SU-DHL-6 (cell line): ENCODE measurements around the gene NDUFC2.

Experiments
- EZH2phosphoT487 ChIP-seq: fragments of 200-600 bp; sonication (generic), shearing (Covaris generic); conservative IDR thresholded peaks from 2 replicates; pipeline ENCODE4 v1.6.1; 2018; ENCODE audit warnings: mild to moderate bottlenecking, antibody characterized with exemption, low read length, moderate library complexity, mixed read lengths
- TF ChIP-seq, protein P1 (sequence below): fragments of 200-600 bp; sonication (generic); IDR thresholded peaks from one replicate; pipeline ENCODE4 v1.5.1; 2017; ENCODE audit warnings: antibody characterized with exemption, mild to moderate bottlenecking, low read length, moderate library complexity; ENCODE audit not compliant: insufficient read depth, poor library complexity, severe bottlenecking

- no peak for TF ChIP-seq EZH2phosphoT487
- TF ChIP-seq, protein P1, sequence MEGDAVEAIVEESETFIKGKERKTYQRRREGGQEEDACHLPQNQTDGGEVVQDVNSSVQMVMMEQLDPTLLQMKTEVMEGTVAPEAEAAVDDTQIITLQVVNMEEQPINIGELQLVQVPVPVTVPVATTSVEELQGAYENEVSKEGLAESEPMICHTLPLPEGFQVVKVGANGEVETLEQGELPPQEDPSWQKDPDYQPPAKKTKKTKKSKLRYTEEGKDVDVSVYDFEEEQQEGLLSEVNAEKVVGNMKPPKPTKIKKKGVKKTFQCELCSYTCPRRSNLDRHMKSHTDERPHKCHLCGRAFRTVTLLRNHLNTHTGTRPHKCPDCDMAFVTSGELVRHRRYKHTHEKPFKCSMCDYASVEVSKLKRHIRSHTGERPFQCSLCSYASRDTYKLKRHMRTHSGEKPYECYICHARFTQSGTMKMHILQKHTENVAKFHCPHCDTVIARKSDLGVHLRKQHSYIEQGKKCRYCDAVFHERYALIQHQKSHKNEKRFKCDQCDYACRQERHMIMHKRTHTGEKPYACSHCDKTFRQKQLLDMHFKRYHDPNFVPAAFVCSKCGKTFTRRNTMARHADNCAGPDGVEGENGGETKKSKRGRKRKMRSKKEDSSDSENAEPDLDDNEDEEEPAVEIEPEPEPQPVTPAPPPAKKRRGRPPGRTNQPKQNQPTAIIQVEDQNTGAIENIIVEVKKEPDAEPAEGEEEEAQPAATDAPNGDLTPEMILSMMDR = no peak
Measured at GRCh38 chr11:78056093-78056492, 23.6 kb downstream of the NDUFC2 start.
